ENCODE data around the gene C4orf51.

C4orf51 gene

GRCh38 chr4:145698507-145698906 lies 18.6 kb downstream of the C4orf51 start:
- no peak for TF ChIP-seq CTCF (IDR thresholded peaks at IDR 0.05; ENCODE audit: borderline replicate concordance, control extremely low read depth, extremely low read depth, insufficient read depth, missing control alignments)
- DNase-seq (ENCODE audit: low spot score), result no peak
- in situ Hi-C loops (cut with MboI; ENCODE audit: low sequenced_read_pairs, unreplicated experiment), result no loop called here

- DNase-seq (ENCODE audit: low spot score), result no peak
- in situ Hi-C loops (cut with MboI; ENCODE audit: low sequenced_read_pairs, unreplicated experiment), result no loop called here
- TF ChIP-seq CTCF (IDR thresholded peaks at IDR 0.05; ENCODE audit: borderline replicate concordance, control extremely low read depth, extremely low read depth, insufficient read depth, missing control alignments), result no peak
Observed at GRCh38 chr4:145703850-145704497, 24.0 kb downstream of the C4orf51 start.

GRCh38 chr4:145709336-145709735 lies 29.4 kb downstream of the C4orf51 start:
- TF ChIP-seq CTCF (IDR thresholded peaks at IDR 0.05; ENCODE audit: borderline replicate concordance, control extremely low read depth, extremely low read depth, insufficient read depth, missing control alignments), result no peak
- in situ Hi-C loops (cut with MboI; ENCODE audit: low sequenced_read_pairs, unreplicated experiment), result no loop called here
- DNase-seq (ENCODE audit: low spot score), result no peak

GRCh38 chr4:145709843-145710242 lies 29.9 kb downstream of the C4orf51 start:
- in situ Hi-C loops (cut with MboI; ENCODE audit: low sequenced_read_pairs, unreplicated experiment), result no loop called here
- TF ChIP-seq CTCF (IDR thresholded peaks at IDR 0.05; ENCODE audit: borderline replicate concordance, control extremely low read depth, extremely low read depth, insufficient read depth, missing control alignments), result no peak
- DNase-seq (ENCODE audit: low spot score), result no peak

- in situ Hi-C loops (cut with MboI; ENCODE audit: low sequenced_read_pairs, unreplicated experiment), result no loop called here
- no peak for TF ChIP-seq CTCF (IDR thresholded peaks at IDR 0.05; ENCODE audit: borderline replicate concordance, control extremely low read depth, extremely low read depth, insufficient read depth, missing control alignments)
- no peak for DNase-seq (ENCODE audit: low spot score)
Observed at GRCh38 chr4:145716200-145716599, 36.3 kb downstream of the C4orf51 start.

GRCh38 chr4:145716661-145717200 lies 36.8 kb downstream of the C4orf51 start:
- no peak for TF ChIP-seq CTCF (IDR thresholded peaks at IDR 0.05; ENCODE audit: borderline replicate concordance, control extremely low read depth, extremely low read depth, insufficient read depth, missing control alignments)
- no peak for DNase-seq (ENCODE audit: low spot score)
- in situ Hi-C loops (cut with MboI; ENCODE audit: low sequenced_read_pairs, unreplicated experiment), result no loop called here

Measured in GM13976 (cell line).